Measurements from ENCODE around the gene KCNIP4.

DNA sequence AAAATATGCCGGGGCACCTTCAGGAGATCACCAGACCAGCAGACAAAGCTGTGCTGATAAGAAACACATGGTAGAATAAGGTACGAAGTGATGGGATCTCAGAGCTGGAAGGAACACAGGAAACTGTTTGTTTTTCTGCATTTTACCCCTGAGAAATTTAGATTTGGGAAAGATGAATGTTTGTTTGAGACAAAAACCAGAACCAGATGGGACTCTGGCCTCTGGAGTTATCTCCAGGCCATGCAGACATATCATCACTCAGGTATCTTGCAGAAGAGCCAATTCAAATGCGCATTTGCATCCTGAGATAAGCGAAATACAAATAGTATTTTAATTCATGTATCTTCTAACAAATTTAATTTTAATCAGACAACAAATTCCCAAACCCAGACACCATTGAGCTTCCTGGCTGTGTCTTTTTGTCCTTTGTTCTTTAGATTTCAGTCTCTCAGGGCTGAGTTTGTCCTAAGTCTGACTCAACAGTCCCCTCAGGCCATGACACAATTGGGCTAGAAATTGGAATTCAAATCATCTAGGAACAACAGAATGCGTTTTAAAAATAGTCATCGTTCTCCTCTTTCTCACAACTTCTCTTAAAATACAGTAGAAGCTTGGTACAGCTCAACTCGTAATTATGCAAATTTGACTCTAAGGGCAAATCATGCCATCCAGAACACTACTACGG is 1089.3 kb downstream of the KCNIP4 start:
- TF ChIP-seq, protein P1, sequence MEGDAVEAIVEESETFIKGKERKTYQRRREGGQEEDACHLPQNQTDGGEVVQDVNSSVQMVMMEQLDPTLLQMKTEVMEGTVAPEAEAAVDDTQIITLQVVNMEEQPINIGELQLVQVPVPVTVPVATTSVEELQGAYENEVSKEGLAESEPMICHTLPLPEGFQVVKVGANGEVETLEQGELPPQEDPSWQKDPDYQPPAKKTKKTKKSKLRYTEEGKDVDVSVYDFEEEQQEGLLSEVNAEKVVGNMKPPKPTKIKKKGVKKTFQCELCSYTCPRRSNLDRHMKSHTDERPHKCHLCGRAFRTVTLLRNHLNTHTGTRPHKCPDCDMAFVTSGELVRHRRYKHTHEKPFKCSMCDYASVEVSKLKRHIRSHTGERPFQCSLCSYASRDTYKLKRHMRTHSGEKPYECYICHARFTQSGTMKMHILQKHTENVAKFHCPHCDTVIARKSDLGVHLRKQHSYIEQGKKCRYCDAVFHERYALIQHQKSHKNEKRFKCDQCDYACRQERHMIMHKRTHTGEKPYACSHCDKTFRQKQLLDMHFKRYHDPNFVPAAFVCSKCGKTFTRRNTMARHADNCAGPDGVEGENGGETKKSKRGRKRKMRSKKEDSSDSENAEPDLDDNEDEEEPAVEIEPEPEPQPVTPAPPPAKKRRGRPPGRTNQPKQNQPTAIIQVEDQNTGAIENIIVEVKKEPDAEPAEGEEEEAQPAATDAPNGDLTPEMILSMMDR (optimal IDR thresholded peaks at IDR 0.05 in 1 of 3, IDR thresholded peaks at IDR 0.05 in 1 of 3, conservative IDR thresholded peaks at IDR 0.05 in 1 of 3; ENCODE audit: extremely low read depth in 1 of 3, insufficient read depth in 2 of 3, low read length in 3 of 3): no peak
- TF ChIP-seq EZH2 (IDR thresholded peaks at IDR 0.05; ENCODE audit: low read length): no peak

All from keratinocyte (primary cell).